K562 (cell line): ENCODE data around the gene ZNF324B. TPM values are rescaled to one million over a fixed set of nuclear protein-coding genes. Genes with fewer than 3 reads are reported as not detected.

Experiments used
- DEAF1 ChIP-seq: fragments of 450-650 bp; formaldehyde crosslinking; IDR thresholded peaks from 2 replicates; pipeline ENCODE4 v1.4.0; 2020; ENCODE audit warnings: mild to moderate bottlenecking, moderate library complexity
- E4F1 ChIP-seq: fragments of 250-450 bp; sonication (Bioruptor Pico); IDR thresholded peaks from 2 replicates; pipeline ENCODE4 v1.5.0; 2021; ENCODE audit warnings: mild to moderate bottlenecking, borderline replicate concordance
- FOXK2 ChIP-seq, 2 experiments: fragments of 450-650 bp; IDR thresholded peaks in 1 of 2; conservative IDR thresholded peaks in 1 of 2; 2 replicates each; pipeline ENCODE4 v1.6.1; 2016; ENCODE audit warnings: low read depth in 2 of 2, mild to moderate bottlenecking in 1 of 2
- HMG20A ChIP-seq: fragments of 450-650 bp; formaldehyde crosslinking; conservative IDR thresholded peaks from 2 replicates; pipeline ENCODE4 v1.4.0; 2020; ENCODE audit warnings: mild to moderate bottlenecking, mixed read lengths
- HNRNPUL1 ChIP-seq: fragments of 200-400 bp; formaldehyde crosslinking; IDR thresholded peaks from 2 replicates; pipeline ENCODE4 v1.6.1; 2017; ENCODE audit warnings: low read length
- MNT ChIP-seq, 2 experiments: fragments of 450-650 bp; conservative IDR thresholded peaks; 2 replicates each; pipeline ENCODE4 v1.6.1; 2017; ENCODE audit warnings: mild to moderate bottlenecking in 2 of 2, moderate library complexity in 2 of 2
- NCOA6 ChIP-seq: fragments of 450-650 bp; IDR thresholded peaks from 2 replicates; pipeline ENCODE4 v1.6.1; 2017; ENCODE audit warnings: mild to moderate bottlenecking
- NFXL1 ChIP-seq: fragments of 450-650 bp; formaldehyde crosslinking; IDR thresholded peaks from 2 replicates; pipeline ENCODE4 v1.4.0; 2021; ENCODE audit warnings: mild to moderate bottlenecking
- NFYB ChIP-seq: IDR thresholded peaks from 2 replicates; pipeline ENCODE4 v1.6.1; 2011; ENCODE audit warnings: mild to moderate bottlenecking, moderate library complexity; ENCODE audit not compliant: insufficient read length; ENCODE audit errors: extremely low read depth
- NKRF ChIP-seq: fragments of 450-650 bp; IDR thresholded peaks from 2 replicates; pipeline ENCODE4 v1.6.1; 2016; ENCODE audit warnings: borderline replicate concordance
- PCBP1 ChIP-seq: fragments of 200-400 bp; formaldehyde crosslinking; IDR thresholded peaks from 2 replicates; pipeline ENCODE4 v1.6.1; 2018; ENCODE audit warnings: mild to moderate bottlenecking, low read depth, low read length; ENCODE audit not compliant: poor library complexity, severe bottlenecking
- PKNOX1 ChIP-seq: fragments of 450-650 bp; IDR thresholded peaks from 2 replicates; pipeline ENCODE4 v1.6.1; 2016
- PML ChIP-seq: IDR thresholded peaks from 2 replicates; pipeline ENCODE4 v1.6.1; 2012; ENCODE audit warnings: low read length, inconsistent platforms
- POLR2H ChIP-seq: IDR thresholded peaks from 2 replicates; pipeline ENCODE4 v1.6.1; 2016; ENCODE audit warnings: missing genetic modification characterization, low read depth, mild to moderate bottlenecking, control low read depth, missing compliant biosample characterization, moderate library complexity
- POLR3G ChIP-seq: IDR thresholded peaks from 2 replicates; pipeline ENCODE4 v1.6.1; 2011; ENCODE audit not compliant: insufficient read length, insufficient replicate concordance; ENCODE audit errors: extremely low read depth
- SAFB2 ChIP-seq: fragments of 200-400 bp; formaldehyde crosslinking; IDR thresholded peaks from 2 replicates; pipeline ENCODE4 v1.6.1; 2018; ENCODE audit warnings: borderline replicate concordance, low read length, low read depth, moderate library complexity; ENCODE audit not compliant: severe bottlenecking
- ZNF717 ChIP-seq: fragments of 250-450 bp; sonication (Bioruptor Pico); IDR thresholded peaks from 2 replicates; pipeline ENCODE4 v1.5.0; 2021
- ZSCAN32 ChIP-seq: fragments of 450-650 bp; formaldehyde crosslinking; IDR thresholded peaks from 2 replicates; pipeline ENCODE4 v1.4.0; 2020; ENCODE audit warnings: mild to moderate bottlenecking, moderate library complexity
- polyA plus RNA-seq, 8 experiments: library from polyadenylated mRNA; depleted of rRNA in 4 of 8; stranded (reverse) in 5 of 8; unstranded in 3 of 8; fragments of >200 nt; fragmentation: Nextera tagmentation in 2 of 8; fragmentation: Illumina TruSeq in 1 of 8; extraction: Ambion mirVana in 2 of 8; extraction: Trizol in 1 of 8; gene quantifications; 2 replicates each; pipeline versions ENCODE4 v1.2.1 to v1.2.3, GENCODE V29; 2011 to 2014; ENCODE audit warnings: inconsistent platforms in 1 of 8, missing spikeins in 1 of 8
- total RNA-seq, 7 experiments: library from RNA; depleted of rRNA in 6 of 7; stranded (reverse); fragments of >200 nt in 6 of 7; fragmentation: Illumina TruSeq in 2 of 7; extraction: Trizol in 2 of 7; gene quantifications; 2 replicates each; pipeline versions ENCODE4 v1.2.1 to v1.2.3, GENCODE V29; 2011 to 2021; ENCODE audit warnings: low replicate concordance in 1 of 7

ZNF324B gene
- total and polyA plus RNA-seq, 9 of the 15 experiments (the other 6 are each of a cell fraction or from before 2014, with no cell fraction given): 0.20 to 13.5 (median 5.7) TPM

- TF ChIP-seq PCBP1 (no peak), PML (peak; percentile 52; the same call in 1 of the 2 replicates), NFXL1 (CRISPR knock-in tag) (no peak), HNRNPUL1 (no peak), ZSCAN32 (CRISPR knock-in tag) (no peak), SAFB2 (no peak), ZNF717 (CRISPR knock-in tag) (0 out of 2 replicates have a peak, but pooled peaks have one; percentile 8), PKNOX1 (peak; percentile 63), POLR3G (no peak), E4F1 (CRISPR knock-in tag) (peak; percentile 88), POLR2H (tag) (peak; percentile 87), NFYB (peak; percentile 31), DEAF1 (CRISPR knock-in tag) (no peak), HMG20A (CRISPR knock-in tag) (no peak), MNT (conservative IDR thresholded peaks at IDR 0.05) (peak; percentile 85 to 89), NCOA6 (no peak), FOXK2 (conservative IDR thresholded peaks at IDR 0.05 in 1 of 2, IDR thresholded peaks at IDR 0.05 in 1 of 2; ENCODE audit: low read depth in 2 of 2) (peak in 1 of 2 experiments; percentile 51; a peak in 1 of 4 replicates), NKRF (peak; percentile 7; the same call in 1 of the 2 replicates)
Observed at GRCh38 chr19:58475714-58476497, 24.5 kb downstream of the ZNF324B start, which contains the start of gene ZNF446 (continued).
